Measurements from ENCODE around the gene UTY.
A peak's percentile ranks its signal among the peaks of the same experiment; 100 is the strongest.
"Not testable (repeated sequence)": the region's sequence is repeated elsewhere in the genome, so short reads cannot be mapped to it uniquely, and the experiment has no call there.

UTY gene

DNA sequence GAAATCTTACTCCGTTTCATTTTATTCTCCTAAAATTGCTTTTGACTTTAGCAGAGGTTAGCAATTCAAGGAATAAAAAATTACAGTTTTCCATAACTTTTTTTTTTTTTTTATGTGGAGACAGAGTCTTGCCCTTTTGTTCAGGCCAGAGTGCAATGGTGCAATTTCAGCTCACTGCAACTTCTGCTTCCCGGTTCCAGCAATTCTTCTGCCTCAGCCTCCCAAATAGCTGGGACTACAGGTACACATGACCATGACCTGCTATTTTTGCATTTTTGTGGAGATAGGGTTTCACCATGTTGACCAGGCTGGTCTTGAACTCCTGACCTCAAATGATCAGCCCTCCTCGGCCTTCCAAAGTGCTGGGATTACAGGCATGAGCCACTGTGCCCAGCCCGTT, 179.0 kb downstream of the UTY start:
- ATAC-seq (no peak), DNase-seq (no peak)
- Mint-ChIP-seq H3K4me1 (peaks cover 41% of the 10 kb centered on the region), H3K27me3 (no peaks in the 10 kb centered on the region), H3K4me3 (no peak overlapping the region), H3K9me3 (no peaks in the 10 kb centered on the region), H3K27ac (no peak overlapping the region), H3K36me3 (ENCODE audit: low read depth) (peaks cover 32% of the 10 kb centered on the region)

DNA sequence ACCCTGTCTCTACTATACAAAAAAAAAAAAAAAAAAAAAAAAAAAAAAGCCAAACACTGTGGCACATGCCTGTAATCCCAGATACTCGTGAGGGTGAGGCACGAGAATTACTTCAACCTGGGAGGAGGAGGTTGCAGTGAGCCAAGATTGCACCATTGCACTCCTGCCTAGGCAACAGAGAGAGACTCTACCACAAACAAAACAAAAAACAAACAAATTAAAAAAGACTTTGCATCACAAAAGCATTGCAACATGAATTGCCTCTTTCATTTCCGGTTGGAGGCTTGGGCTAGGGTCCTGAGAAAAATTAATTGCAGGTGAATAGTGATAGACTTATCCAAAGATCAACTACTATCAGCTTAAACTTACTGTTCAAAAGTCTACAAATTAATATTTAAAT, 180.4 kb downstream of the UTY start:
- Mint-ChIP-seq H3K36me3 (ENCODE audit: low read depth) (peaks cover 30% of the 10 kb centered on the region), H3K27ac (no peak overlapping the region), H3K4me1 (peaks cover 33% of the 10 kb centered on the region), H3K27me3 (no peaks in the 10 kb centered on the region), H3K4me3 (no peak overlapping the region), H3K9me3 (no peaks in the 10 kb centered on the region)
- ATAC-seq, result no peak
- no peak for DNase-seq

- peak overlapping the region; percentile 37 for H3K27ac Mint-ChIP-seq
- H3K4me3 Mint-ChIP-seq, result no peak overlapping the region
- peaks cover 7% of the 10 kb centered on the region for H3K4me1 Mint-ChIP-seq
- DNase-seq (no peak), ATAC-seq (no peak)
- H3K27me3 Mint-ChIP-seq, result no peaks in the 10 kb centered on the region
- no peaks in the 10 kb centered on the region for H3K9me3 Mint-ChIP-seq
- peaks cover 35% of the 10 kb centered on the region for H3K36me3 Mint-ChIP-seq (ENCODE audit: low read depth)
These were observed 183.5 kb downstream of the UTY start for GRCh38 chrY:13296176-13296890.

- Mint-ChIP-seq H3K27ac (no peak overlapping the region), H3K9me3 (no peaks in the 10 kb centered on the region), H3K4me1 (peaks cover 7% of the 10 kb centered on the region), H3K27me3 (no peaks in the 10 kb centered on the region), H3K36me3 (ENCODE audit: low read depth) (peaks cover 47% of the 10 kb centered on the region), H3K4me3 (no peak overlapping the region)
- ATAC-seq, result no peak
- DNase-seq, result no peak
These were observed 184.8 kb downstream of the UTY start for GRCh38 chrY:13295026-13295425.

DNA sequence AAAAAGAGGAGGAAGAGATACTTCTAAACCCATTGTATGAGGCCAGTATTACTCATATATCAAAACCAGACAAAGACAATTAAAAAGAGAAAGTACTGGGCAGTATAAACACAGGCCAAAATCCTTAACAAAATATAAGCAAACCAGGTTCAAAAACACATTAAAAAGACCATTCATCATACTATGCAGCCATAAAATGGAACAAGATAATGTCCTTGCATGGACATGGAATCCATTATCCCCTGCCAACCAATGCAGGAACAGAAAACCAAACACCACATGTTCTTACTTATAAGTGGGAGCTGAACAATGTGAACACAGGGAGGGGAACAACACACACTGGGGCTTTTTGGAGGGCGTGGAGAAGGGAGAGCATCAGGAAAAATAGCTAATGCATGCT, 188.6 kb downstream of the UTY start:
- H3K36me3 Mint-ChIP-seq (ENCODE audit: low read depth), result peaks cover 58% of the 10 kb centered on the region
- no peaks in the 10 kb centered on the region for H3K4me1 Mint-ChIP-seq
- H3K9me3 Mint-ChIP-seq, result peaks cover 9% of the 10 kb centered on the region
- no peak overlapping the region for H3K27ac Mint-ChIP-seq
- no peak overlapping the region for H3K4me3 Mint-ChIP-seq
- no peak for DNase-seq
- H3K27me3 Mint-ChIP-seq, result no peaks in the 10 kb centered on the region
- ATAC-seq, result no peak

DNA sequence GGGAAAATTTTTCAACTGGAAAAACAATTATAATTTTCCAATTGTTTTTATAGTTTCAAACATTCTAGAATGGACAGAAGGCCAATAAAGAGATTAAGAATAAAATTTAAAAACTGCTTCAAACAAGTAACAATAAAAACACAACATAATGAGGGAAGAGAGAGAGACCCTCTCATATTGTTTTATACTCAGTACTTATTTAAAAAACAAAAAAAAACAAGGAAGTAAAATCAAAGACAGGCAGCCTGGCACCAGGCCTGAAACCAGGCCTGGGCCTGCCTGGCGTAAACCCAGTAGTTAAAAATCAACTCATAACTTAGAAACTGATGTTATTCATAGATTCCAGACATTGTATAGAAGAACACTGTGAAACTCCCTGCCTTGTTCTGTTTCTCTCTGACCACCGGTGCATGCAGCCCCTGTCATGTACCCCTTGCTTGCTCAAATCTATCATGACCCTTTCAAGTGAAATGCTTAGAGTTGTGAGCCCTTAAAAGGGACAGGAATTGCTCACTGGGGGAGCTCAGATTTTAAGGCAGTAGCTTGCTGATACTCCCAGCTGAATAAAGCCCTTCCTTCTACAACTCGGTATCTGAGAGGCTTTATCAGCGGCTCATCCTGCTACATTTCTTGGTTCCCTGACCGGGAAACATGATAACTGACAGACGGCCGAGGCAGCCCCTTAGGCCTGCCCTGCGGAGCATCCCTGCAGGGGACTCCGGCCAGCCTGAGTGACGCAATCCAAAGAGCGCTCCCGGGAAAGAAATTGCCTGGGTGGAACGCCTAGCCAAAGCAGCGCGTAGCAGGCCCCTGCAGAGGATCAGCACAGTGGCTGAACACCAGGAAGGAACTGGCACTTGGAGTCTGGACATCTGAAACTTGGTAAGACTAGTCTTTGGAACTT, 197.4 kb downstream of the UTY start:
- H3K27ac Mint-ChIP-seq, ATAC-seq, DNase-seq, H3K4me3 Mint-ChIP-seq, H3K4me1 Mint-ChIP-seq, H3K27me3 Mint-ChIP-seq, H3K9me3 Mint-ChIP-seq: not testable (repeated sequence)
- H3K36me3 Mint-ChIP-seq (ENCODE audit: low read depth), result peaks cover 33% of the 10 kb centered on the region

GRCh38 chrY:13279561-13279960, 200.3 kb downstream of the UTY start:
- no peak overlapping the region for H3K4me3 Mint-ChIP-seq
- no peaks in the 10 kb centered on the region for H3K27me3 Mint-ChIP-seq
- no peak for ATAC-seq
- no peak for DNase-seq
- peaks cover 5% of the 10 kb centered on the region for H3K4me1 Mint-ChIP-seq
- H3K9me3 Mint-ChIP-seq, result no peaks in the 10 kb centered on the region
- H3K36me3 Mint-ChIP-seq (ENCODE audit: low read depth), result peaks cover 36% of the 10 kb centered on the region
- H3K27ac Mint-ChIP-seq, result no peak overlapping the region

- H3K36me3 Mint-ChIP-seq (ENCODE audit: low read depth), result peaks cover 47% of the 10 kb centered on the region
- H3K27ac Mint-ChIP-seq, result no peak overlapping the region
- DNase-seq (no peak), ATAC-seq (no peak)
- H3K4me3 Mint-ChIP-seq, result no peak overlapping the region
- H3K4me1 Mint-ChIP-seq, result peaks cover 3% of the 10 kb centered on the region
- no peaks in the 10 kb centered on the region for H3K27me3 Mint-ChIP-seq
- no peaks in the 10 kb centered on the region for H3K9me3 Mint-ChIP-seq
These were observed 208.1 kb downstream of the UTY start for GRCh38 chrY:13271706-13272105.

- H3K27me3 Mint-ChIP-seq, ATAC-seq, H3K9me3 Mint-ChIP-seq, H3K27ac Mint-ChIP-seq, DNase-seq, H3K4me1 Mint-ChIP-seq, H3K4me3 Mint-ChIP-seq: not testable (repeated sequence)
- peaks cover 40% of the 10 kb centered on the region for H3K36me3 Mint-ChIP-seq (ENCODE audit: low read depth)
These were observed 225.8 kb downstream of the UTY start for GRCh38 chrY:13253941-13254440.

DNA sequence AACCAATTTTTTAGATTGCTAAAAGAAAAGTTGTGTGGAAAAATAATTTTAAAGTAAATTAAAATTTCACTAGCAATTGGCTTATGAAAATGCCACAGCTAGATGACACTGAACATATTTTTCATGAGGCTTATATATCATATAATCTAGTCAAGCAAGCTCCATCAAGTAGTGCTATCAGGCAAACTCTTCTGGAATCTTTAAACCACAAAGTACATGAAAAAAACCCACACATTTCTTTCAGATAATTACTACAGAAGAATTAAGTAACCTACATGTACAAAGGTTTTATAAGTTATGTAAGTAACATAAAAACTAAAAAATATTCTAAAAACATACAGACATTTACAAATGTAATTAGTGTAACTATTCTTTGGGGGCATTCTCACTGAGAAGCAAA, 229.4 kb downstream of the UTY start:
- Mint-ChIP-seq H3K4me1 (no peaks in the 10 kb centered on the region), H3K4me3 (no peak overlapping the region), H3K36me3 (ENCODE audit: low read depth) (peaks cover 19% of the 10 kb centered on the region), H3K9me3 (no peaks in the 10 kb centered on the region), H3K27ac (no peak overlapping the region), H3K27me3 (no peaks in the 10 kb centered on the region)
- ATAC-seq, result no peak
- no peak for DNase-seq

GRCh38 chrY:13243716-13244115, 236.1 kb downstream of the UTY start:
- Mint-ChIP-seq H3K27ac (no peak overlapping the region), H3K27me3 (no peaks in the 10 kb centered on the region), H3K4me1 (no peaks in the 10 kb centered on the region), H3K4me3 (no peak overlapping the region), H3K36me3 (ENCODE audit: low read depth) (peaks cover 36% of the 10 kb centered on the region), H3K9me3 (peaks cover 13% of the 10 kb centered on the region)
- DNase-seq, result no peak
- ATAC-seq, result no peak

GRCh38 chrY:13233901-13234300, 245.9 kb downstream of the UTY start:
- Mint-ChIP-seq H3K4me1 (no peaks in the 10 kb centered on the region), H3K36me3 (ENCODE audit: low read depth) (peaks cover 29% of the 10 kb centered on the region), H3K27me3 (no peaks in the 10 kb centered on the region), H3K9me3 (peaks cover 19% of the 10 kb centered on the region), H3K4me3 (no peak overlapping the region), H3K27ac (no peak overlapping the region)
- ATAC-seq (no peak), DNase-seq (no peak)

DNA sequence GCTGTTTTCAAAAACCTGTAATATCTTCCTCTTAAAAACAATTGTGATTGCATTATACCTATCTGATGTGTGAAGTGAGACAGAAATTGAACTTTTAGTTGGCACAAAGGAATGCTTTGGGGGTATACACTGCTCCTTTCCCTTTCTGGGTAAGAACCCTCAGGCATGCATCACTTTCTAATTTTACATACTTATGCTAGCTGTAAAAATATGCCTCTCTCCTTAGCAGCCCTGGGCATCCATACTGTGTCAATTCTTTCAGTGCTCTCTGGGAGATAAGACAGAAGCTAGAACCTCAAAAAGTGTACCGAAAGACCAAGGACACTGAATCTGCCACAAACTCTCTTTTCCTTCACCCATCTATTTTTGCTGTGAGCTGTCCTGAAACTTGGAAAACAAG, 246.7 kb downstream of the UTY start:
- H3K9me3 Mint-ChIP-seq, result peaks cover 15% of the 10 kb centered on the region
- ATAC-seq (no peak), DNase-seq (no peak)
- peaks cover 22% of the 10 kb centered on the region for H3K36me3 Mint-ChIP-seq (ENCODE audit: low read depth)
- no peaks in the 10 kb centered on the region for H3K4me1 Mint-ChIP-seq
- H3K27me3 Mint-ChIP-seq, result no peaks in the 10 kb centered on the region
- H3K27ac Mint-ChIP-seq, result no peak overlapping the region
- no peak overlapping the region for H3K4me3 Mint-ChIP-seq

- Mint-ChIP-seq H3K4me1 (no peaks in the 10 kb centered on the region), H3K4me3 (no peak overlapping the region), H3K9me3 (peaks cover 8% of the 10 kb centered on the region), H3K36me3 (ENCODE audit: low read depth) (no peaks in the 10 kb centered on the region), H3K27ac (no peak overlapping the region), H3K27me3 (no peaks in the 10 kb centered on the region)
- no peak for DNase-seq
- no peak for ATAC-seq
These were observed 252.4 kb downstream of the UTY start for GRCh38 chrY:13227354-13227953.

Data from activated naive CD8-positive, alpha-beta T cell treated with anti-CD3 and anti-CD28 coated beads, Interleukin-2, amount 50 U/mL, for 24 hours (primary cell).